GM23248 (cell line): ENCODE data around the gene RPS24. TPM values are rescaled to one million over a fixed set of nuclear protein-coding genes. Genes with fewer than 3 reads are reported as not detected.

Experiments
- DNase-seq: peaks from one replicate; pipeline ENCODE4 v3.0.0-alpha.2; 2015
- H2AFZ ChIP-seq: fragments of 200-600 bp; sonication (generic); 2 replicates; pipeline ENCODE4 v1.6.1; 2016; ENCODE audit warnings: antibody characterized with exemption
- H3F3A ChIP-seq: fragments of 200-600 bp; sonication (generic); 2 replicates; pipeline ENCODE4 v1.6.1; 2016; ENCODE audit warnings: mild to moderate bottlenecking, antibody characterized with exemption, mixed run types; ENCODE audit not compliant: insufficient read depth
- H3K27ac ChIP-seq: fragments of 200-600 bp; sonication (generic); 2 replicates; pipeline ENCODE4 v1.5.1; 2016; ENCODE audit warnings: mild to moderate bottlenecking
- H3K27me3 ChIP-seq: fragments of 200-600 bp; sonication (generic); replicated peaks from 2 replicates; pipeline ENCODE4 v1.6.1; 2016; ENCODE audit warnings: mild to moderate bottlenecking; ENCODE audit not compliant: insufficient read depth
- H3K36me3 ChIP-seq: fragments of 200-600 bp; sonication (generic); 2 replicates; pipeline ENCODE4 v1.6.1; 2016; ENCODE audit warnings: low read depth, mild to moderate bottlenecking
- H3K4me1 ChIP-seq: fragments of 200-600 bp; sonication (generic); 2 replicates; pipeline ENCODE4 v1.6.1; 2016; ENCODE audit warnings: mild to moderate bottlenecking; ENCODE audit not compliant: insufficient read depth
- H3K4me2 ChIP-seq: fragments of 200-600 bp; sonication (generic); one replicate; pipeline ENCODE4 v1.6.1; 2016; ENCODE audit warnings: mild to moderate bottlenecking; ENCODE audit not compliant: unreplicated experiment
- H3K4me3 ChIP-seq: fragments of 200-600 bp; sonication (generic); 2 replicates; pipeline ENCODE4 v1.5.1; 2016; ENCODE audit warnings: mild to moderate bottlenecking
- H3K79me2 ChIP-seq: fragments of 200-600 bp; sonication (generic); 2 replicates; pipeline ENCODE4 v1.6.1; 2016; ENCODE audit warnings: mild to moderate bottlenecking; ENCODE audit not compliant: insufficient read depth
- H3K9ac ChIP-seq: fragments of 200-600 bp; sonication (generic); 2 replicates; pipeline ENCODE4 v1.6.1; 2016; ENCODE audit warnings: mild to moderate bottlenecking
- H3K9me2 ChIP-seq: fragments of 200-600 bp; sonication (generic); 2 replicates; pipeline ENCODE4 v1.6.1; 2016; ENCODE audit warnings: mixed run types, mild to moderate bottlenecking, moderate library complexity; ENCODE audit not compliant: insufficient read depth
- H3K9me3 ChIP-seq: fragments of 200-600 bp; sonication (generic); one replicate; pipeline ENCODE4 v1.6.1; 2017; ENCODE audit warnings: low read depth
- H4K20me1 ChIP-seq: fragments of 200-600 bp; sonication (generic); 2 replicates; pipeline ENCODE4 v1.6.0; 2016; ENCODE audit not compliant: insufficient read depth
- EZH2 ChIP-seq: fragments of 200-600 bp; sonication (generic); IDR thresholded peaks from 2 replicates; pipeline ENCODE4 v1.6.1; 2018; ENCODE audit warnings: antibody characterized with exemption, mild to moderate bottlenecking; ENCODE audit not compliant: insufficient read depth, poor library complexity, severe bottlenecking
- EZH2phosphoT487 ChIP-seq: fragments of 200-600 bp; sonication (generic); IDR thresholded peaks from 2 replicates; pipeline ENCODE4 v1.6.1; 2018; ENCODE audit warnings: antibody characterized with exemption, moderate library complexity, mild to moderate bottlenecking, low read depth; ENCODE audit not compliant: insufficient read depth
- WGBS, 2 experiments: methylation state at CpG; one replicate each; pipeline ENCODE4 v1.1.6; 2015 to 2017; ENCODE audit warnings: low lambda C conversion rate in 2 of 2, low coverage in 1 of 2; ENCODE audit errors: missing lambda C conversion rate in 2 of 2; 5-methylcytosine and 5-hydroxymethylcytosine counted together
- in situ Hi-C: fragments of 300-500 bp; cut with MboI; formaldehyde crosslinking; loops from 2 replicates; pipeline ENCODE4 v1.15.0; 2020
- polyA plus RNA-seq: library from polyadenylated mRNA; unstranded; fragments of >200 nt; fragmentation: Nextera tagmentation; extraction: Ambion mirVana; gene quantifications from 2 replicates; pipeline ENCODE4 v1.2.1, GENCODE V29; 2016
- total RNA-seq: library from RNA; depleted of rRNA; stranded (reverse); fragments of >200 nt; shearing (Covaris generic); gene quantifications from 2 replicates; pipeline ENCODE4 v1.2.3, GENCODE V29; 2014

Gene RPS24
- total and polyA plus RNA-seq, 2 experiments from 2014 or later = 660 to 1,653 TPM

DNA sequence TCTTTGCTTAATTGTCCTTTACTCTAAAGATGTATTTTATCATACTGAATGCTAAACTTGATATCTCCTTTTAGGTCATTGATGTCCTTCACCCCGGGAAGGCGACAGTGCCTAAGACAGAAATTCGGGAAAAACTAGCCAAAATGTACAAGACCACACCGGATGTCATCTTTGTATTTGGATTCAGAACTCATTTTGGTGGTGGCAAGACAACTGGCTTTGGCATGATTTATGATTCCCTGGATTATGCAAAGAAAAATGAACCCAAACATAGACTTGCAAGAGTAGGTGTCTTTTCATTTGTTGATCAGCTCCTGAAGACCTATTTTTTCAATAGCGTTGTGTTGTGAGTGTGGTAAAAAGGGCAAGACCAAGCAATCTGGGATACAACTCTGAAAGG, 1.8 kb downstream of the RPS24 start:
- no peak for DNase-seq
- WGBS, 2 experiments = 85 to 86% methylated on average over 5 of the region's 5 CpGs
- Histone ChIP-seq H3K9me2 (no peaks in the 10 kb centered on the region), H3K79me2 (peaks cover 64% of the 10 kb centered on the region), H3K27me3 (no peaks in the 10 kb centered on the region), H3K36me3 (peaks cover 58% of the 10 kb centered on the region), H3K27ac (no peak overlapping the region), H3K4me1 (peaks cover 32% of the 10 kb centered on the region), H3K9me3 (no peaks in the 10 kb centered on the region), H2AFZ (no peak overlapping the region), H3F3A (peaks cover 60% of the 10 kb centered on the region), H3K4me3 (peak overlapping the region; percentile 97), H3K9ac (peak overlapping the region; percentile 89), H4K20me1 (peaks cover 29% of the 10 kb centered on the region), H3K4me2 (peak overlapping the region; percentile 98)
- in situ Hi-C loops = no loop called here
- no peak for TF ChIP-seq EZH2
- TF ChIP-seq EZH2phosphoT487 = no peak

DNA sequence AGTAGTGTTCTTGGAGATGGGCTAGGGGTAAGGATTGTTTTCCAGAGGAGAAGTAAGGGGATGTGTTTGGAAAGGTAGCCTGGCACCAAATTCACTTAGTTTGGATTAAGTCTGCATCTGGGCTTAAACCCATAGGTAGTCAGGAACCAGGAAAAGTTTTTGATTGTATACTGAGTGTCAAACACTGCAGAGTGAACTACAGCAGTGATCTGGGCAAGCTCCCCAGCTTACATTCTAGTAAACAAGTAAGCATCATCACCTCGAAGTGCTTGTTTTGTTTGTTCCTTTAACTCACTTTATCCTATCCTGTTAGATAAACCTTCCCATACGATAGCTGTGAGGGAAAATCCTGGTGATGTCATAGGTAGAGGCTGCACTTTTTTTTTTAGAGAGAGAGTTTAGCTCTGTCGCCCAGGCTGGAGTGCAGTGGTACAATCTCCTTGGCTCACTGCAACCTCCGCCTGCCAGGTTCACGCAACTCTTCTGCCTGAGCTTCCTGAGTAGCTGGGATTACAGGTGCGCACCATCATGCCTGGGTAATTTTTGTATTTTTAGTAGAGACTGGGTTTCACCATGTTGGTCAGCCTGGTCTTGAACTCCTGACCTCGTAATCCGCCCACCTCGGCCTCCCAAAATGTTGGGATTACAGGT, 2.4 kb downstream of the RPS24 start:
- peaks cover 32% of the 10 kb centered on the region for H3K4me1 ChIP-seq
- in situ Hi-C loops = no loop called here

DNA sequence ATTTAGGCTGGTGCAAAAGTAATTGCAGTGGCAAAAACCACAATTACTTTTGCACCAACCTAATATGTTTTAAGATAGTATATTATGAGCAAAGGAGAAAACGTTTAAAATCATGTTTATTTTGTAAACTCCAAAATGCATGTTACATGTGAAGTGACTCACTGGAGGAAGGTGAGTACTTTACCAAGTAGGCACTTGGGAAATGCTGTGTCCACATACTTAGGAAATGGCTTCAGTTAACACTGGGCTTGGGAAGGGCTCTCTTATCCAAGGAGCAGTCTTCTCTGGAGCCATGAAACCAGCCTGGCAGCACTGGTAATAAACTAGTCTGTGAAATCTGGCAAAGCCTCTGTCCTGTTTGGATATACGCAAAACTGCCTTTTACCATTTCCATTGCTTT, 4.4 kb downstream of the RPS24 start:
- no peak overlapping the region for H3K4me3 ChIP-seq
- peaks cover 79% of the 10 kb centered on the region for H3K79me2 ChIP-seq
- H2AFZ ChIP-seq = no peak overlapping the region
- H3K9me3 ChIP-seq = no peaks in the 10 kb centered on the region
- peak; percentile 77 for DNase-seq
- H3K27me3 ChIP-seq = no peaks in the 10 kb centered on the region
- H3K4me2 ChIP-seq = peak overlapping the region; percentile 19
- H3K9ac ChIP-seq = no peak overlapping the region
- in situ Hi-C loops = no loop called here
- peak overlapping the region; percentile 14; the same call in 1 of the 2 replicates for H3K27ac ChIP-seq
- peaks cover 82% of the 10 kb centered on the region for H3K36me3 ChIP-seq
- H3F3A ChIP-seq = peaks cover 85% of the 10 kb centered on the region
- H3K4me1 ChIP-seq = peaks cover 33% of the 10 kb centered on the region
- TF ChIP-seq EZH2phosphoT487 (no peak), EZH2 (no peak)
- no peaks in the 10 kb centered on the region for H3K9me2 ChIP-seq
- peaks cover 30% of the 10 kb centered on the region for H4K20me1 ChIP-seq
- 49 to 62% methylated on average over 2 of the region's 2 CpGs for WGBS, 2 experiments

More for the DNA sequence above, 2.4 kb downstream of the RPS24 start:
- WGBS, 2 experiments = 81 to 84% methylated on average over 9 of the region's 9 CpGs
- Histone ChIP-seq H3K9ac (peak overlapping the region; percentile 89; the same call in 1 of the 2 replicates), H3K9me3 (no peaks in the 10 kb centered on the region), H3K27ac (no peak overlapping the region; the same call in 1 of the 2 replicates), H4K20me1 (peaks cover 30% of the 10 kb centered on the region), H3K4me2 (peak overlapping the region; percentile 98), H2AFZ (no peak overlapping the region), H3K79me2 (peaks cover 70% of the 10 kb centered on the region), H3F3A (peaks cover 66% of the 10 kb centered on the region), H3K27me3 (no peaks in the 10 kb centered on the region), H3K4me3 (peak overlapping the region; percentile 97; the same call in 1 of the 2 replicates), H3K9me2 (no peaks in the 10 kb centered on the region), H3K36me3 (peaks cover 64% of the 10 kb centered on the region)
- TF ChIP-seq EZH2 = no peak
- no peak for TF ChIP-seq EZH2phosphoT487
- DNase-seq = no peak

DNA sequence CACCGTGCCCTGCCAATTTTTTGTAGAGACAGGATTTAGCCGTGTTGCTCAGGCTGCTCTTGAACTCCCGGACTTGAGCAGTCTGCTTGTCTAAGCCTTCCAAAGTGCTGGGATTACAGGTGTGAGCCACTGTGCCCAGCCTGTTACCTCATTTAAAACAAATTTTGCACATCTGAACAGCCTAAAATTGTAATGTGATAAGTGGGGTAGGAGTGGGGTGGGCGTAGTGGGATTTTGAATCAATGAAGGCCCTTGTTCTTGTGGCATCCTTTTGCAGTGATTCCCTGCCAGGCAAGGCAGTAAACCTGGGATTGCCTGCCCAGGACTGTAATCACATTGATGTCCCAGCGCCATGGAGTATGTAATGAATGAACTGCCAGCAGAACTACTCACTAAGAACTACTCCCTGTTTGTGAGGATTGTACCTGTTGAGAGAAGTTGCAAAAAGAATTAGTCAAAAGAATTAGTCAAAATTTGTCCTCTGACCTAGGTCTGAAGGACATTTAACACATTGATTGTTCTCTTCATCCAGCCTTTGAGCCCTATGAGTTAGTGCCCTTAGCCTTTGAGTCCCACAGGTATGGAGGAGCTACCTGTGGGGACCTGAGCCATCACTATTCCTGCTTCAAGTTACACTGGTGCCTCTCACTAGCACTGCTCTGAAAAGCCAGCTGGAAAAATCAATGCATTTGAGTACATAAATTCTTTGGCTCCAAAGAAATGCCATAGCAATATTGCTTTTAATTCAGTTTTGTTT, 5.3 kb downstream of the RPS24 start:
- 73 to 77% methylated on average over 5 of the region's 5 CpGs for WGBS, 2 experiments
- TF ChIP-seq EZH2phosphoT487 (no peak), EZH2 (no peak)
- no peaks in the 10 kb centered on the region for H3K9me2 ChIP-seq
- H3K9ac ChIP-seq = 0 out of 2 replicates have a peak overlapping the region, but pooled peaks have one; percentile 9
- H3K9me3 ChIP-seq = no peaks in the 10 kb centered on the region
- H3K4me3 ChIP-seq = no peak overlapping the region
- H3K79me2 ChIP-seq = peaks cover 79% of the 10 kb centered on the region
- peak overlapping the region; percentile 7 for H3K4me2 ChIP-seq
- peaks cover 93% of the 10 kb centered on the region for H3F3A ChIP-seq
- peaks cover 82% of the 10 kb centered on the region for H3K36me3 ChIP-seq
- in situ Hi-C loops = no loop called here
- no peak overlapping the region for H2AFZ ChIP-seq
- DNase-seq = no peak
- 0 out of 2 replicates have a peak overlapping the region, but pooled peaks have one; percentile 14 for H3K27ac ChIP-seq
- peaks cover 42% of the 10 kb centered on the region for H3K4me1 ChIP-seq
- peaks cover 30% of the 10 kb centered on the region for H4K20me1 ChIP-seq
- H3K27me3 ChIP-seq = no peaks in the 10 kb centered on the region
